Measurements from ENCODE around the gene MAP3K9.

The MAP3K9 gene

DNA sequence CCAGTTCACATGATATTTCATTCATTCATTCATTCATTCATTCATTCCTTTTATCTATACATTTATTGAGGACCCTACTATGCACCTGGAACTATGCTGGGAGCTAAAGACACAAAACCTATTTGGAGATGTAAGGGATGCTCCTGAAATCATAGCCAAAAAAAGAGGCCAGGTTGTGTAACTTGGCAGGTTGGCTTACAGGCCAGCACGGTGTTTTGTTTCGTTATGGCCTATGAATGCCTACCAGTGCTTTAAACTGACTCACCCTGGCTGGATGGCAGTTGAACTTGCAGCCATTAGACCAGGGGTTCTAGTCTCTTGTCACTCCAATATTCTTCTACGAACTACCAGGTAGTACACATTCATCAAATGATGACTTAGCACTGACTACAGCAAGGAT, 15.7 kb downstream of the MAP3K9 start:
- no peaks in the 10 kb centered on the region for H3K9me3 ChIP-seq (ENCODE audit: insufficient read depth, low read length)
- peaks cover 40% of the 10 kb centered on the region for H3K79me2 ChIP-seq (ENCODE audit: insufficient read depth, low read length)
- H3K27ac ChIP-seq (ENCODE audit: low read depth, low read length), result no peak overlapping the region
- H3K9me2 ChIP-seq (replicated peaks; ENCODE audit: insufficient read depth, low read length), result no peaks in the 10 kb centered on the region
- TF ChIP-seq, protein P1, sequence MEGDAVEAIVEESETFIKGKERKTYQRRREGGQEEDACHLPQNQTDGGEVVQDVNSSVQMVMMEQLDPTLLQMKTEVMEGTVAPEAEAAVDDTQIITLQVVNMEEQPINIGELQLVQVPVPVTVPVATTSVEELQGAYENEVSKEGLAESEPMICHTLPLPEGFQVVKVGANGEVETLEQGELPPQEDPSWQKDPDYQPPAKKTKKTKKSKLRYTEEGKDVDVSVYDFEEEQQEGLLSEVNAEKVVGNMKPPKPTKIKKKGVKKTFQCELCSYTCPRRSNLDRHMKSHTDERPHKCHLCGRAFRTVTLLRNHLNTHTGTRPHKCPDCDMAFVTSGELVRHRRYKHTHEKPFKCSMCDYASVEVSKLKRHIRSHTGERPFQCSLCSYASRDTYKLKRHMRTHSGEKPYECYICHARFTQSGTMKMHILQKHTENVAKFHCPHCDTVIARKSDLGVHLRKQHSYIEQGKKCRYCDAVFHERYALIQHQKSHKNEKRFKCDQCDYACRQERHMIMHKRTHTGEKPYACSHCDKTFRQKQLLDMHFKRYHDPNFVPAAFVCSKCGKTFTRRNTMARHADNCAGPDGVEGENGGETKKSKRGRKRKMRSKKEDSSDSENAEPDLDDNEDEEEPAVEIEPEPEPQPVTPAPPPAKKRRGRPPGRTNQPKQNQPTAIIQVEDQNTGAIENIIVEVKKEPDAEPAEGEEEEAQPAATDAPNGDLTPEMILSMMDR (IDR thresholded peaks at IDR 0.05; ENCODE audit: insufficient read depth, low read length, poor library complexity, severe bottlenecking), result no peak
- TF ChIP-seq EZH2phosphoT487 (conservative IDR thresholded peaks at IDR 0.05; ENCODE audit: low read length), result no peak
- H3K4me2 ChIP-seq (ENCODE audit: low read depth, low read length, poor library complexity, severe bottlenecking), result no peak overlapping the region
- no peaks in the 10 kb centered on the region for H3K36me3 ChIP-seq (ENCODE audit: low read length)
- H2AFZ ChIP-seq (ENCODE audit: low read depth, low read length, severe bottlenecking), result no peak overlapping the region
- no peak overlapping the region for H3K9ac ChIP-seq (ENCODE audit: low read length)
- H4K20me1 ChIP-seq (ENCODE audit: low read depth, low read length), result peaks cover 5% of the 10 kb centered on the region; the same call in 1 of the 2 replicates
- no peaks in the 10 kb centered on the region for H3K27me3 ChIP-seq (ENCODE audit: low read length)
- no peak overlapping the region for H3K4me3 ChIP-seq (ENCODE audit: insufficient read depth, low read length, poor library complexity, severe bottlenecking)
- H3F3A ChIP-seq (ENCODE audit: insufficient read depth), result no peaks in the 10 kb centered on the region

DNA sequence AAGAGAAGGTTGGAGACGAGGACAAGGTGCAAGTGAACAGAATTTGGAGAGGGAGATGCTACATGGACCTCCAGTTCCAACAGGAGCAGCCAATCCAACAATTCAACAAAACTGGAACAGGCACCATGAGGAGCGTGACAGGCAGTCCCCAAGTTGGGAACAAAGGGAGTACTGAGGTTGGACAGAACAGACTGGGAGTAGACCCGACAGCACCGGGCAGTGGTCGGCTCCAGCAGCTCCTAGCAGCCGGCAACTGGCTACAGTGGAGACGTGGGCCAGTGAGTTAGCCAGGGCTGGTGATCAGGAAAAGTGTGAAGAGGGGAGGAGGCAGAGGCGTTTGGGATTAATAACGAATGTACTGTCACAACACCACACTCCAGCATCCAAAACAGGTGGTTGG, 16.4 kb downstream of the MAP3K9 start:
- Histone ChIP-seq H3K36me3 (ENCODE audit: low read length) (no peaks in the 10 kb centered on the region), H3K9ac (ENCODE audit: low read length) (no peak overlapping the region), H3K9me2 (replicated peaks; ENCODE audit: insufficient read depth, low read length) (no peaks in the 10 kb centered on the region), H3K27me3 (ENCODE audit: low read length) (no peaks in the 10 kb centered on the region), H3K27ac (ENCODE audit: low read depth, low read length) (no peak overlapping the region), H4K20me1 (ENCODE audit: low read depth, low read length) (peaks cover 3% of the 10 kb centered on the region; the same call in 1 of the 2 replicates), H3F3A (ENCODE audit: insufficient read depth) (no peaks in the 10 kb centered on the region), H3K79me2 (ENCODE audit: insufficient read depth, low read length) (peaks cover 45% of the 10 kb centered on the region), H2AFZ (ENCODE audit: low read depth, low read length, severe bottlenecking) (no peak overlapping the region), H3K4me2 (ENCODE audit: low read depth, low read length, poor library complexity, severe bottlenecking) (no peak overlapping the region), H3K9me3 (ENCODE audit: insufficient read depth, low read length) (no peaks in the 10 kb centered on the region), H3K4me3 (ENCODE audit: insufficient read depth, low read length, poor library complexity, severe bottlenecking) (no peak overlapping the region)
- TF ChIP-seq, protein P1 (IDR thresholded peaks at IDR 0.05; ENCODE audit: insufficient read depth, low read length, poor library complexity, severe bottlenecking), result no peak
- TF ChIP-seq EZH2phosphoT487 (conservative IDR thresholded peaks at IDR 0.05; ENCODE audit: low read length), result no peak

DNA sequence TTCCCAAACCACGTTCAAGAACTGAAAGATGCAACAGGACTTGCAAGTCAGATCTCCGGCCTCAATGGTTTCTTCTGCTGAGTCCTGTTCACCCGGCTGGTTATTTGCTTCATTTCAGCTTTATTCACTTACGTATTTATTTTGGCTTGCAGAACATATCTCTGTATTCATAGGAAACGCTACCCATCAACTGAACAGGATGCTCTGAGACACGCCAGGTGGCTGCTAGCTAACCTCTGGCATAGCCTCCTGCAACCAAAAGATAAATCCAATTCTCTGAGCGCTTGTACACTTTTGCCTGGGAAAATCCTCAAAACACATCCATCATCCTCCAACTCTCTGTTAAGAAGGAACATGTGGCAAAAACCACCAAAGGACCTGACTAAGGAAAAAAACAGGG, 17.3 kb downstream of the MAP3K9 start:
- Histone ChIP-seq H3K9me3 (ENCODE audit: insufficient read depth, low read length) (no peaks in the 10 kb centered on the region), H3K9me2 (replicated peaks; ENCODE audit: insufficient read depth, low read length) (no peaks in the 10 kb centered on the region), H3K27ac (ENCODE audit: low read depth, low read length) (no peak overlapping the region), H3K36me3 (ENCODE audit: low read length) (no peaks in the 10 kb centered on the region), H3K4me2 (ENCODE audit: low read depth, low read length, poor library complexity, severe bottlenecking) (no peak overlapping the region), H4K20me1 (ENCODE audit: low read depth, low read length) (no peaks in the 10 kb centered on the region; the same call in 1 of the 2 replicates), H3K4me3 (ENCODE audit: insufficient read depth, low read length, poor library complexity, severe bottlenecking) (no peak overlapping the region), H3K79me2 (ENCODE audit: insufficient read depth, low read length) (peaks cover 43% of the 10 kb centered on the region), H3F3A (ENCODE audit: insufficient read depth) (no peaks in the 10 kb centered on the region), H3K9ac (ENCODE audit: low read length) (no peak overlapping the region), H3K27me3 (ENCODE audit: low read length) (no peaks in the 10 kb centered on the region), H2AFZ (ENCODE audit: low read depth, low read length, severe bottlenecking) (no peak overlapping the region)
- no peak for TF ChIP-seq EZH2phosphoT487 (conservative IDR thresholded peaks at IDR 0.05; ENCODE audit: low read length)
- TF ChIP-seq, protein P1 (IDR thresholded peaks at IDR 0.05; ENCODE audit: insufficient read depth, low read length, poor library complexity, severe bottlenecking), result no peak
